PC-9 (cell line): ENCODE data around the gene SMAD5. TPM values are rescaled to one million over a fixed set of nuclear protein-coding genes. Genes with fewer than 3 reads are reported as not detected.

ENCODE experiments used
- BruUV-seq: library from RNA; stranded (reverse); fragments of 400-500 nt; replicated peaks from 2 replicates; lab custom pipeline; 2021; lab: Mats Ljungman, UMichigan
- CTCF ChIA-PET: fragments of 300-600 bp; sonication (Branson Sonifier 250); formaldehyde crosslinking; loops from one replicate; lab custom pipeline; 2022; ENCODE audit warnings: antibody characterized with exemption; lab: Charles Lee
- POLR2A ChIA-PET: fragments of 300-600 bp; sonication (Branson Sonifier 250); formaldehyde crosslinking; loops from one replicate; lab custom pipeline; 2022; ENCODE audit warnings: antibody characterized with exemption; ENCODE audit not compliant: unreplicated experiment; lab: Charles Lee
- DNase-seq, 2 experiments: peaks; one replicate each; pipeline versions ENCODE4 v3.0.0 to v3.0.0-alpha.2; 2015 to 2022; ENCODE audit warnings: mixed read lengths in 1 of 2
- H2AFZ ChIP-seq: fragments of 200-600 bp; sonication (generic); 2 replicates; pipeline ENCODE4 v1.8.1; 2017; ENCODE audit warnings: antibody characterized with exemption
- H3F3A ChIP-seq: fragments of 200-600 bp; sonication (generic); 2 replicates; pipeline ENCODE4 v1.8.1; 2017; ENCODE audit warnings: antibody characterized with exemption, mild to moderate bottlenecking, low read depth; ENCODE audit not compliant: insufficient read depth
- H3K27ac ChIP-seq: fragments of 200-600 bp; sonication (generic); 2 replicates; pipeline ENCODE4 v1.6.1; 2016; ENCODE audit warnings: mixed run types
- H3K27me3 ChIP-seq: fragments of 200-600 bp; sonication (generic); 2 replicates; pipeline ENCODE4 v1.6.1; 2016; ENCODE audit warnings: low read depth, mixed run types; ENCODE audit not compliant: insufficient read depth
- H3K36me3 ChIP-seq: fragments of 200-600 bp; sonication (generic); 2 replicates; pipeline ENCODE4 v1.6.1; 2016; ENCODE audit warnings: low read depth, mixed run types
- H3K4me1 ChIP-seq: fragments of 200-600 bp; sonication (generic); replicated peaks from 2 replicates; pipeline ENCODE4 v1.6.1; 2016; ENCODE audit warnings: mixed run types; ENCODE audit not compliant: insufficient read depth
- H3K4me2 ChIP-seq: fragments of 200-600 bp; sonication (generic); 2 replicates; pipeline ENCODE4 v1.6.1; 2017; ENCODE audit warnings: mixed run types
- H3K4me3 ChIP-seq: fragments of 200-600 bp; sonication (generic); 2 replicates; pipeline ENCODE4 v1.6.1; 2016; ENCODE audit warnings: mixed run types
- H3K79me2 ChIP-seq: fragments of 200-600 bp; sonication (generic); 2 replicates; pipeline ENCODE4 v1.6.1; 2017; ENCODE audit warnings: low read depth, mixed run types
- H3K9me2 ChIP-seq: fragments of 200-600 bp; sonication (generic); 2 replicates; pipeline ENCODE4 v1.8.1; 2017; ENCODE audit warnings: mild to moderate bottlenecking; ENCODE audit not compliant: insufficient read depth
- H3K9me3 ChIP-seq: fragments of 200-600 bp; sonication (generic); 2 replicates; pipeline ENCODE4 v1.8.1; 2016; ENCODE audit warnings: low read depth; ENCODE audit not compliant: insufficient read depth
- H4K20me1 ChIP-seq: fragments of 200-600 bp; sonication (generic); 2 replicates; pipeline ENCODE4 v1.8.1; 2017; ENCODE audit not compliant: insufficient read depth
- CTCF ChIP-seq: fragments of 200-600 bp; sonication (generic); conservative IDR thresholded peaks from 2 replicates; pipeline ENCODE4 v1.6.1; 2017; ENCODE audit warnings: mixed run types, antibody characterized with exemption, mild to moderate bottlenecking, moderate library complexity
- EZH2 ChIP-seq: fragments of 200-600 bp; sonication (generic); IDR thresholded peaks from 2 replicates; pipeline ENCODE4 v1.8.0; 2017; ENCODE audit warnings: antibody characterized with exemption, low read depth
- intact Hi-C: fragments of 100-400 bp; cut with micrococcal nuclease; formaldehyde crosslinking; loops from one replicate; pipeline ENCODE4 v1.10.0; 2022; ENCODE audit not compliant: unreplicated experiment
- total RNA-seq: library from RNA; stranded (reverse); gene quantifications from 2 replicates; pipeline ENCODE4 v1.2.3, GENCODE V29; 2021

The SMAD5 gene
- total RNA-seq, 1 experiment from 2014 or later: 50.6 TPM

GRCh38 chr5:136157514-136157913 is 24.9 kb downstream of the SMAD5 start:
- Histone ChIP-seq H3K27me3 (no peaks in the 10 kb centered on the region), H3K9me3 (no peaks in the 10 kb centered on the region), H3K4me2 (no peak overlapping the region), H4K20me1 (peaks cover 5% of the 10 kb centered on the region), H3K9me2 (no peaks in the 10 kb centered on the region), H2AFZ (no peak overlapping the region), H3K79me2 (peaks cover 19% of the 10 kb centered on the region), H3K36me3 (peaks cover 33% of the 10 kb centered on the region), H3F3A (peaks cover 4% of the 10 kb centered on the region; the same call in 1 of the 2 replicates), H3K4me3 (no peak overlapping the region), H3K27ac (no peak overlapping the region), H3K4me1 (no peaks in the 10 kb centered on the region)
- CTCF ChIA-PET: no interaction called here
- no TSS peak for BruUV-seq
- TF ChIP-seq CTCF: no peak
- TF ChIP-seq EZH2: no peak
- intact Hi-C loops: no loop called here
- no peak for DNase-seq
- POLR2A ChIA-PET: no interaction called here

GRCh38 chr5:136159457-136159856 is 26.8 kb downstream of the SMAD5 start:
- intact Hi-C loops: no loop called here
- Histone ChIP-seq H2AFZ (no peak overlapping the region), H3K36me3 (peaks cover 22% of the 10 kb centered on the region), H4K20me1 (peaks cover 10% of the 10 kb centered on the region), H3K4me2 (no peak overlapping the region), H3K9me3 (no peaks in the 10 kb centered on the region), H3K4me1 (no peaks in the 10 kb centered on the region), H3K9me2 (no peaks in the 10 kb centered on the region), H3K4me3 (no peak overlapping the region), H3K79me2 (peaks cover 13% of the 10 kb centered on the region; the same call in 1 of the 2 replicates), H3F3A (peaks cover 4% of the 10 kb centered on the region; the same call in 1 of the 2 replicates), H3K27ac (no peak overlapping the region), H3K27me3 (no peaks in the 10 kb centered on the region)
- ChIA-PET POLR2A (no interaction called here), CTCF (no interaction called here)
- TF ChIP-seq CTCF (no peak), EZH2 (no peak)
- no TSS peak for BruUV-seq
- DNase-seq: no peak

- POLR2A ChIA-PET: no interaction called here
- CTCF ChIA-PET: no interaction called here
- Histone ChIP-seq H3F3A (peaks cover 4% of the 10 kb centered on the region; the same call in 1 of the 2 replicates), H3K79me2 (no peaks in the 10 kb centered on the region), H3K4me2 (no peak overlapping the region), H3K36me3 (peaks cover 8% of the 10 kb centered on the region), H3K27me3 (no peaks in the 10 kb centered on the region), H3K9me3 (no peaks in the 10 kb centered on the region), H3K9me2 (no peaks in the 10 kb centered on the region), H4K20me1 (peaks cover 15% of the 10 kb centered on the region), H3K4me1 (no peaks in the 10 kb centered on the region), H3K4me3 (no peak overlapping the region), H2AFZ (no peak overlapping the region), H3K27ac (no peak overlapping the region)
- no peak for DNase-seq
- intact Hi-C loops: no loop called here
- no peak for TF ChIP-seq CTCF
- no peak for TF ChIP-seq EZH2
- no TSS peak for BruUV-seq
Observed at GRCh38 chr5:136162008-136162407, 29.4 kb downstream of the SMAD5 start.
